Measurements from ENCODE around the gene KDM4F.

KDM4F gene

DNA sequence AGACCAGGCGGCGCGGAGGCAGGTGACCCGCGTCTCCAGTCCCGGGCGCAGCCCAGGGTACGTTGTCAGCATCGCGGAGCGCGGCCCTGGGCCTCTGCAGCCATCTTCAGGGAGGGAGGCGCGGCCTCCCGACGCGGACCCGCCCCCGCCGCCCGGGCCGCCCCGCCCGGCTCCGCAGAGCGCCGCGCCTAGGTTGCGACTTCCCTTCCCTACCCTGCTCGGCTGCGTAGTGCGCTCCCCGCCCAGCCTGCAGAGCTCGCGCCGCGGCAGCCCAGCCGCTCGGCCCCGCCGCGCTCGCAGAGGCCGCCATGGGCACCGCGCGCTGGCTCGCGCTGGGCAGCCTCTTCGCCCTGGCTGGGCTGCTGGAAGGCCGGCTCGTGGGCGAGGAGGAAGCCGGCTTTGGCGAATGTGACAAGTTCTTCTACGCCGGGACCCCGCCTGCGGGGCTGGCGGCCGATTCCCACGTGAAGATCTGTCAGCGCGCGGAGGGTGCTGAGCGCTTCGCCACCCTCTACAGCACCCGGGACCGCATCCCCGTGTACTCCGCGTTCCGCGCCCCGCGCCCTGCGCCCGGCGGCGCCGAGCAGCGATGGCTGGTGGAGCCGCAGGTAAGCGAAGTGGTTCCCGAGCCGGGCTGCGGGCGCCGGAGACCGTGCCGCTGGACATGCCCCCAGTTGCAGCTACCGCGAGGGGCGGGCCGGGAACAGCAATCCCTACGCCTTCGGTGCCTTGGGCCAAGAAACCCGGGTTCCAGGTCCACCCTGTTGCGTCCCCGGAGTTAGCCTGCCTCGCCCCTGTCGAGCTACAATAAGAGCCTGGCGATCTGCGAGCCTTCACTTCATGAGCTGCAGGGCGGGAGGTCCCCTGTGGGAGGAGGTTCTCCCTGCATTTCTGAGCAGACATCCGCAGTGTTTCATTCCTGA is 40.7 kb downstream of the KDM4F start, which contains the start of gene ENDOD1:
ENDOD1 (plus strand) TSS at position 227 of the 923 bp plus-strand sequence; CDS start at position 309, 82 bp downstream.
- ATAC-seq (replicated peaks) (peak; percentile 93 to 95), DNase-seq (peak; percentile 83)
- Mint-ChIP-seq H3K9me3 (no peaks in the 10 kb centered on the region), H3K4me3 (peak within 1 kb of the TSS; percentile 98 to 99), H3K27ac (peak within 1 kb of the TSS; percentile 99), H3K27me3 (no peaks in the 10 kb centered on the region), H3K4me1 (peaks cover 53 to 64% of the 10 kb centered on the region in 2 donors), H3K36me3 (peaks cover 6 to 10% of the 10 kb centered on the region in 2 donors)

DNA sequence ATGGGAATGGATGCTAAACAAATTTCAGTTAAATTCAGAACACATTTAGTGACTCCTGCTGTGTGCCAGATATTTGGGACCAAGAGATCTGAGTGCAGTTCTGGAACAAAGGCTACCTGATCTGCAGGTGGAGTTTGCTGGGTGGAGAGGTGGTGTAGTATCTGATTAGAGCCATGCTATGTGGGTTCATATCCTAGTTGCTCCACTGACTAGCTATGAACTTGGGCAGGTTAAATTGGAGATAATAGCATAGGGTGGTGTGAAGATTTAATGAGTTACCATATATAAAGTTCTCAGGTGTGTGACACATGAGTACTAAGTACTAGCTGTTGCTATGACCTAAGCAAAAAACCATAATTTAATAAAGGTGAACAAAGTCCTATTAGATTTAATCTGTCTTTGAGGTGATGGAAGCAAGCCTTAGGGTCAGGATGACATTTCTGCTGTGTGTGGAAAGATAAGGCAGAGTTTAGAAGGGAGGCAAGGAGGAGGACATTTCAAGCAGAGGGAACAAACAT is 42.5 kb downstream of the KDM4F start:
- Mint-ChIP-seq H3K9me3 (no peaks in the 10 kb centered on the region), H3K27me3 (no peaks in the 10 kb centered on the region), H3K4me1 (peaks cover 50 to 70% of the 10 kb centered on the region in 2 donors), H3K36me3 (peaks cover 6 to 10% of the 10 kb centered on the region in 2 donors), H3K4me3 (peak overlapping the region; percentile 0 to 99), H3K27ac (no peak overlapping the region)
- DNase-seq (no peak), ATAC-seq (replicated peaks) (no peak)

DNA sequence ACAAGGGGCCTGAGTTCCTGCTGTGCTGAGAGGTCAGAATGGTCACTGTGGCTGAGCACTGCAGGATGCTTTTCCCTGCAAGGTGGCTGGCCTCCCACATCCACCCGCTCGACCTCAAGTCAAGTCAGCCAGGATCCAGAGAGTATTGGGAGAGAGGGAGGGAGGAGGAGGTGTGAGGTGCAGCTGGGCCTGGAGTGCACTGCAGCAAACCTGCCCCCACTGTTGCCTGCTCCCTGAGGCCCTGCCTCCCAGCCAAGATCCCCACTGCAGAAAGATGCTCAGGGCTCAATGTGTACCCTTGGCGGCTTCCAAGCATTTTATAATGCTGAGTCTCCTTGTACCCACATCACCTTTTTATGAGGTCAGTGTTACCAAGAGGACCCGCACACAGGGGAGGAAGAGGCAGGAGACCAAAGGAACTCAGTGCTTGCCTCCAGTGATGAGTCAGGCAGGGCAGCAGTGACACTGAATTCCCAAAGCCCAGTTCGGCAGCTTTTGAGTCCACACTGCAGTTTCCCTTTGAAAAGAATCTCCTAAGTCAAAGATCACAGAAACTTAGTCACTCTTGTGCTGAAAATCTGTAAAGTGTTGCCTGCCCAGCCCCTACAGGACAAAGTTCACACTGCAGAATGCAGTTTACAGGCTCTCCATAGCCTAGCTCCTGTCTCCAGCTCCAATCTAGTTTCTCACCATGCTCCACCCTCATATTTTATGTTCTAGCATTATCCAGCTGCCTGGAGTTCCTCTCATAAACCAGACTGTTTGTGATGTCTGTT is 43.5 kb downstream of the KDM4F start:
- Mint-ChIP-seq H3K36me3 (peaks cover 10 to 14% of the 10 kb centered on the region in 2 donors), H3K4me3 (peak overlapping the region; percentile 22 to 40), H3K9me3 (no peaks in the 10 kb centered on the region), H3K27ac (peak overlapping the region; percentile 57), H3K4me1 (peaks cover 59 to 80% of the 10 kb centered on the region in 2 donors), H3K27me3 (no peaks in the 10 kb centered on the region)
- DNase-seq (no peak), ATAC-seq (replicated peaks) (no peak)

DNA sequence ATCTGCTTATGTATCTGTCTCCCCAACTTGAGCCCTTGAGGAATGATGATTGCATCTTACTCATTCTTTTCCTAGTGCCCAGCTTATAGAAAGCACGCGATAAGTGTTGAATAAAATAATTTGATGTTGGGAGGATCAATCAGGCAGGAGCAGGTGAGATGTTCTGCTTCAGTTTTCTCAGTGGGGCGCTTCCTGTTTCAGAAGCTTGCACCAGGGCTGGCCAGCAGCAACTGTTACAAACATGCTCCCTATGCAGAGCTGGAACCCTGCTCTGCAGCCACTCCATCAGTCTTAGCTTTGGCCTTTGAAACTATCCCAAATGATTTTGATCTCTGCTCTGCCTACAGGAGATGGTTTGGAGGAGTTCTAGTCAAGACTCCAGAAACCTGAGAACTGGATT is 44.3 kb downstream of the KDM4F start:
- H3K27me3 Mint-ChIP-seq, result no peaks in the 10 kb centered on the region
- DNase-seq (no peak), ATAC-seq (replicated peaks) (no peak)
- H3K4me3 Mint-ChIP-seq, result peak overlapping the region; percentile 22 to 35
- H3K36me3 Mint-ChIP-seq, result peaks cover 12 to 18% of the 10 kb centered on the region in 2 donors
- H3K9me3 Mint-ChIP-seq, result no peaks in the 10 kb centered on the region
- H3K4me1 Mint-ChIP-seq, result peaks cover 60 to 84% of the 10 kb centered on the region in 2 donors
- peak overlapping the region; percentile 44 for H3K27ac Mint-ChIP-seq

DNA sequence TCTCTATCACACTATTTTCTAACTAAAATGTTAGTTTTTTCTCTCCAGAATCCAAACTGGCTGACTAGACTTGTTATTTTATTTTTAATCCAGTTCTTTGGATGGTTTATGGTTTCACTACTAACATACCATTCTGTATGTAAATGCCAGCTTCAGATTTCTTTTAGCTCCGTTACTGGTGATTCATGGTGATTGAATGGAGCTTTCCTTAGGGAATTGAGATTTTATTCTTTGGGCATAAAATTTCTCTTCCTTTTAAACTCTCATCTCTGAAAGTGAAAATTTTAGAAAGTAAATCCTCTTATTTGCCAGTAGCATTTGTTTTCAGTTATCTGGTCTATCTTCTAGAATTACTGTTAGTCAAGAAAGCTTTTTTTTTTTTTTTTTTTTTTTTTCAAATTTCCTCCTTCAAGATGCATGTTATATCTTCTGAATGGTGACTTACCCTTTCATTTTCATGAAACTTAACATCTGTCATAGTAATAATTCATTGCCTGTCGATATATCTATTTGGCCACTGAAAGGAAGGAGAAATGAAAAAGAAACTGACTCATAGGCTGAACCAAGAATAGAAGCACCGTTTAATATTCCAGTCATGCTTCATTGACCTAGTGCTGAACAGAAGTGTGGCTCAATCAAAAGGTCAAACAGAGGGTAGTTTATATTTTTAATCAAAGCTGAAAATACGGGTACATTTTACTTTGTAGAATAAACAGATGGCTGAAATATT is 46.8 kb downstream of the KDM4F start:
- Mint-ChIP-seq H3K27me3 (no peaks in the 10 kb centered on the region), H3K27ac (peak overlapping the region; percentile 59), H3K4me1 (peaks cover 63 to 84% of the 10 kb centered on the region in 2 donors), H3K9me3 (no peaks in the 10 kb centered on the region), H3K4me3 (peak overlapping the region; percentile 42 to 60), H3K36me3 (peaks cover 16 to 27% of the 10 kb centered on the region in 2 donors)
- ATAC-seq (replicated peaks) (peak; percentile 95 to 96), DNase-seq (no peak)

DNA sequence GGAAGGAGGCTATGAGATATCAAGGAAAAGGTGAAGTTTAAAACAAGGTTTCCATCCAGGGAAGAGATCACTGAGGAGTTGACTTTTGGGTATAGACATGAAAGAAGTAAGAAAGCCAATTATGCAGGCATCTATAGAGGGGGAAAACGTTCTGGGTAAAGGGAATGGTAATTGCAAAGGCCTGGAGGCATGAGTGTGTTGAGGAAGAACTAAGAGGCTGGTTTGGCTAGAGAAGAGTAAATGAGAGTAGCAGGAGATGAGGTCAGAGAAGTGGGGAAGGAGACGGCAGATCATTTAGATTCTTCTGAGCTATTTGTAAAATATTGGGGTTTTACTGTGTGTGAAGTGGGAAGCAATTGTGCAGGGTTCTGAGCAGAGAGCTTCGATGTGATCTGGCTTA is 48.0 kb downstream of the KDM4F start:
- peaks cover 13 to 26% of the 10 kb centered on the region in 2 donors for H3K36me3 Mint-ChIP-seq
- H3K27me3 Mint-ChIP-seq, result no peaks in the 10 kb centered on the region
- H3K9me3 Mint-ChIP-seq, result no peaks in the 10 kb centered on the region
- DNase-seq (no peak), ATAC-seq (replicated peaks) (no peak)
- peaks cover 54 to 73% of the 10 kb centered on the region in 2 donors for H3K4me1 Mint-ChIP-seq
- H3K4me3 Mint-ChIP-seq, result peak overlapping the region; percentile 2 to 23
- H3K27ac Mint-ChIP-seq, result peak overlapping the region; percentile 33

DNA sequence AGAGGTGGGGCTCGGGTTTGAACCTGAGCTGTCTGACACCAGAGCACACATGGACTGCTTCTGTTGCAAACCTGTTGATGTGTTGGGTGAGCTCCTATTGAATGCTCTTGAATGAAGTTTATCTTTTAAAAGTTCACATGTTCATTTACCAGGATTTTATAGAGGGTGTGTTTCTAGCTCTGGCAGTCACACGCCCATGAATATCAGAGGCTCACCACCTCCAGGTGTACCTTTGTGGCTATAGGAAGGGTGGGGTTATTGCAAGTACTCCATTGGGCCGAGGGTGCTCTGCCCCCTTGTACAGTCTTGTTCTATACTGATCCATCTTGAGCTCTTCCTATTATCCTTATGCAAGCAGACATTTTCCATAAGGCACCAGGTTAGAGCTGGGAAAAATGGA is 49.6 kb downstream of the KDM4F start:
- Mint-ChIP-seq H3K9me3 (no peaks in the 10 kb centered on the region), H3K4me1 (peaks cover 46 to 73% of the 10 kb centered on the region in 2 donors), H3K4me3 (no peak overlapping the region), H3K36me3 (peaks cover 13 to 26% of the 10 kb centered on the region in 2 donors), H3K27me3 (no peaks in the 10 kb centered on the region), H3K27ac (no peak overlapping the region)
- DNase-seq (no peak), ATAC-seq (replicated peaks) (no peak)

DNA sequence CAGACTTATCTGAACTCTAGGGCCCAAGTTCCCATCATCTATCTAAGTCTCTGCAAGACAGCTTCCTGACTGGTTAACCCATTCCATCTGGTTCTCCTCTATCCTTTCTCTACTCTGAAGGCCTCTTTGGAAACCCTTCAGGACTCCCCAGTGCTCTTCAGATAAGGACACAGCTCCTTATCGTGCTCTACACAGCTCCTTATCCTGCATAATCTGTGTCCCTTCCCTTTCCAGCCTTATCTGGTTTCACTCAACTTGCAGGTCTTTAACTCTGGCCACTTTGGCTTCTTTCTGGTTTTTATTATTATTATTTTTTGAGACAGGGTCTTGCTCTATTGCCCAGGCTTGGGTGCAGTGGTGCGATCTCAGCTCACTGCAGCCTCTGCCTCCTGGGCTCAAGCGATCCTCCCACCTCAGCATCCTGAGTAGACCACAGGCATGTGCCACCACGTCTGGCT is 51.0 kb downstream of the KDM4F start:
- H3K4me3 Mint-ChIP-seq, result no peak overlapping the region
- H3K27me3 Mint-ChIP-seq, result no peaks in the 10 kb centered on the region
- H3K36me3 Mint-ChIP-seq, result peaks cover 13 to 26% of the 10 kb centered on the region in 2 donors
- no peak for ATAC-seq (replicated peaks)
- H3K27ac Mint-ChIP-seq, result no peak overlapping the region
- H3K9me3 Mint-ChIP-seq, result no peaks in the 10 kb centered on the region
- no peak for DNase-seq
- H3K4me1 Mint-ChIP-seq, result peaks cover 42 to 65% of the 10 kb centered on the region in 2 donors
